ENCODE data around the gene SH3GL1.

GRCh38 chr19:4350726-4351125 is 49.6 kb downstream of the SH3GL1 start:
- TF ChIP-seq CTCF (IDR thresholded peaks at IDR 0.05; ENCODE audit: borderline replicate concordance, extremely low read depth, low read length, poor library complexity, severe bottlenecking) (no peak), EZH2 (IDR thresholded peaks at IDR 0.05; ENCODE audit: borderline replicate concordance, low read depth, low read length, severe bottlenecking) (no peak)

Measured in DND-41 (cell line).